Measurements from ENCODE around the gene SLC25A40. TPM values are rescaled to one million over a fixed set of nuclear protein-coding genes. Genes with fewer than 3 reads are reported as not detected.
A peak's percentile ranks its signal among the peaks of the same experiment; 100 is the strongest.

The SLC25A40 gene
- total and polyA plus RNA-seq, 2 of the 13 experiments (the other 11 are each of a cell fraction or from before 2014, with no cell fraction given) = 12.9 to 13.6 TPM

DNA sequence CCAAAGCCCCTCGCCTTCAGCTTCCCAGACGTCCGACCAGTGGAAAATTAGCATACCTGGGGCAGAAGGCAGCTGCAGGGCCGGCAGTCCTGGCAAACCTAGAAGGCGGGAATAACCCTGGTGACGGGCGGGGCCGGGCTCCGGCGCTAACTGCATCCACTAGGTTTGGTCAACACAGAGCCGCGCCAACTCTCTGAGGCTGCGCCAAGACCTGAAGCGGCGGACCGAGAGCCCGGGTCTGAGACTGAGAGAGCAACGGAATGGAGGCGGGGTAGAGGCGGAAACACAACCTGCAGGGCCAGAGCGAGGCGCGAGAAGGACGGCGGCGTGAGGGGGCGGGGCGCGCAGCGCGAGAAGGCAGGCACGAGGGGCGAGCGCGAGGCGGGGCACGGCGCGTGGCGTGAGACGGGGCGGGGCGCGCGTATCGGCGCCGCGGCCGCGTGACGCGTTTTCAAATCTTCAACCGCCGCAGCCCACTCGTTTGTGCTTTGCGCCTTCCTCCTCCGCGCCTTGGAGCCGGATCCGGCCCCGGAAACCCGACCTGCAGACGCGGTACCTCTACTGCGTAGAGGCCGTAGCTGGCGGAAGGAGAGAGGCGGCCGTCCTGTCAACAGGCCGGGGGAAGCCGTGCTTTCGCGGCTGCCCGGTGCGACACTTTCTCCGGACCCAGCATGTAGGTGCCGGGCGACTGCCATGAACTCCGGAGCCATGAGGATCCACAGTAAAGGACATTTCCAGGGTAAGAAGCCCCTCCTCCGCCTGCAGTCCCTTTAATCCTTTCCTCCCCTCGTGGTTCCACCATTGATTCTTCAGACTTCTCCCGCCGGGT, at the start of gene SLC25A40, which contains the start of gene DBF4 (continued):
- TF ChIP-seq, protein P1, sequence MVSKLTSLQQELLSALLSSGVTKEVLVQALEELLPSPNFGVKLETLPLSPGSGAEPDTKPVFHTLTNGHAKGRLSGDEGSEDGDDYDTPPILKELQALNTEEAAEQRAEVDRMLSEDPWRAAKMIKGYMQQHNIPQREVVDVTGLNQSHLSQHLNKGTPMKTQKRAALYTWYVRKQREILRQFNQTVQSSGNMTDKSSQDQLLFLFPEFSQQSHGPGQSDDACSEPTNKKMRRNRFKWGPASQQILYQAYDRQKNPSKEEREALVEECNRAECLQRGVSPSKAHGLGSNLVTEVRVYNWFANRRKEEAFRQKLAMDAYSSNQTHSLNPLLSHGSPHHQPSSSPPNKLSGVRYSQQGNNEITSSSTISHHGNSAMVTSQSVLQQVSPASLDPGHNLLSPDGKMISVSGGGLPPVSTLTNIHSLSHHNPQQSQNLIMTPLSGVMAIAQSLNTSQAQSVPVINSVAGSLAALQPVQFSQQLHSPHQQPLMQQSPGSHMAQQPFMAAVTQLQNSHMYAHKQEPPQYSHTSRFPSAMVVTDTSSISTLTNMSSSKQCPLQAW (CRISPR knock-in tag; IDR thresholded peaks at IDR 0.05) = peak; percentile 61; the same call in 1 of the 2 replicates
- no peak for TF ChIP-seq EZH2 (conservative IDR thresholded peaks at IDR 0.05; ENCODE audit: low read depth, low read length)
- TF ChIP-seq, protein P2, sequence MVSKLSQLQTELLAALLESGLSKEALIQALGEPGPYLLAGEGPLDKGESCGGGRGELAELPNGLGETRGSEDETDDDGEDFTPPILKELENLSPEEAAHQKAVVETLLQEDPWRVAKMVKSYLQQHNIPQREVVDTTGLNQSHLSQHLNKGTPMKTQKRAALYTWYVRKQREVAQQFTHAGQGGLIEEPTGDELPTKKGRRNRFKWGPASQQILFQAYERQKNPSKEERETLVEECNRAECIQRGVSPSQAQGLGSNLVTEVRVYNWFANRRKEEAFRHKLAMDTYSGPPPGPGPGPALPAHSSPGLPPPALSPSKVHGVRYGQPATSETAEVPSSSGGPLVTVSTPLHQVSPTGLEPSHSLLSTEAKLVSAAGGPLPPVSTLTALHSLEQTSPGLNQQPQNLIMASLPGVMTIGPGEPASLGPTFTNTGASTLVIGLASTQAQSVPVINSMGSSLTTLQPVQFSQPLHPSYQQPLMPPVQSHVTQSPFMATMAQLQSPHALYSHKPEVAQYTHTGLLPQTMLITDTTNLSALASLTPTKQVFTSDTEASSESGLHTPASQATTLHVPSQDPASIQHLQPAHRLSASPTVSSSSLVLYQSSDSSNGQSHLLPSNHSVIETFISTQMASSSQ (IDR thresholded peaks at IDR 0.05; ENCODE audit: low read depth) = no peak
- TF ChIP-seq, protein P2 (CRISPR knock-in tag; IDR thresholded peaks at IDR 0.05; ENCODE audit: borderline replicate concordance) = no peak; the same call in 1 of the 2 replicates
- TF ChIP-seq SMAD9 (CRISPR knock-in tag; IDR thresholded peaks at IDR 0.05) = no peak
- no peak; the same call in 1 of the 2 replicates for TF ChIP-seq ZNF589 (CRISPR knock-in tag; conservative IDR thresholded peaks at IDR 0.05)
- 0 out of 2 replicates have a peak, but pooled peaks have one; percentile 11 for TF ChIP-seq ONECUT2 (CRISPR knock-in tag; IDR thresholded peaks at IDR 0.05)
- no peak for TF ChIP-seq THYN1 (CRISPR knock-in tag; IDR thresholded peaks at IDR 0.05; ENCODE audit: borderline replicate concordance, low read depth)
- TF ChIP-seq ZNF768 (CRISPR knock-in tag; IDR thresholded peaks at IDR 0.05) = no peak
- TF ChIP-seq ZC3H4 (CRISPR knock-in tag; IDR thresholded peaks at IDR 0.05; ENCODE audit: borderline replicate concordance) = no peak
- TF ChIP-seq RARA (CRISPR knock-in tag; IDR thresholded peaks at IDR 0.05) = no peak; the same call in 1 of the 2 replicates
- peak; percentile 78 for TF ChIP-seq ZNF317 (CRISPR knock-in tag; IDR thresholded peaks at IDR 0.05)
- TF ChIP-seq YEATS4 (CRISPR knock-in tag; IDR thresholded peaks at IDR 0.05; ENCODE audit: borderline replicate concordance) = peak; percentile 76; the same call in 1 of the 2 replicates
- peak; percentile 71; the same call in 1 of the 2 replicates for TF ChIP-seq ZSCAN29 (CRISPR knock-in tag; conservative IDR thresholded peaks at IDR 0.05)
- TF ChIP-seq MTF1 (CRISPR knock-in tag; IDR thresholded peaks at IDR 0.05) = peak; percentile 69; the same call in 1 of the 2 replicates
- no peak for TF ChIP-seq TCF12 (IDR thresholded peaks at IDR 0.05)
- peak; percentile 46; the same call in 1 of the 2 replicates for TF ChIP-seq TCF12 (CRISPR knock-in tag; IDR thresholded peaks at IDR 0.05)
- TF ChIP-seq ZNF841 (CRISPR knock-in tag; IDR thresholded peaks at IDR 0.05; ENCODE audit: borderline replicate concordance) = 0 out of 2 replicates have a peak, but pooled peaks have one; percentile 40
- no peak for TF ChIP-seq ZNF839 (CRISPR knock-in tag; IDR thresholded peaks at IDR 0.05; ENCODE audit: borderline replicate concordance)
- TF ChIP-seq RARG (CRISPR knock-in tag; IDR thresholded peaks at IDR 0.05; ENCODE audit: low read depth) = no peak
- peak; percentile 68 for TF ChIP-seq ZSCAN25 (CRISPR knock-in tag; IDR thresholded peaks at IDR 0.05)

All from HepG2 (cell line).